Stimulated activated CD8-positive, alpha-beta memory T cell treated with anti-CD3 and anti-CD28 coated beads, Interleukin-4, amount 100 ng/mL, for 1 hour (primary cell): ENCODE data around the gene ZFP36L2.
A peak's percentile ranks its signal among the peaks of the same experiment; 100 is the strongest.

ENCODE experiments used
- DNase-seq, 2 donors: peaks; one replicate each; pipeline ENCODE4 v3.0.0-alpha.2; 2020; ENCODE audit warnings: low read depth in 2 of 2, low spot score in 1 of 2

ZFP36L2 gene

DNA sequence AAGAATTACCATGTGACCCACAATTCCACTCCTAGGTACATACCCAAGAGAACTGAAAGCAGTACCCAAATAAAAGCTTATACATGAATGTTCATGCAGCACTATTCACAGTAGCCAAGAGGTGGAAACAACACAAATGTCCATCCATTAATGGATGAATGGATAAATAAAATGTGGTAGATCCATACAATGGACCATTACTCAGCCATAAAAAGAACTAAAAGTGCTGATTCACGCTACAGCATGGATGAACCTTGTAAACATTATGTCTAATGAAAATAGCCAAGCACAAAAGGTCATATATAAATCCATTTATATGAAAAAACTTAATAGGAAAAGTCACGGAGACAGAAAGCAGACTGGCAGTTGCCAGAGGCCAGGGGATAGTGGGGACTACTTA is 23.6 kb upstream of the ZFP36L2 start:
- no peak for DNase-seq

DNA sequence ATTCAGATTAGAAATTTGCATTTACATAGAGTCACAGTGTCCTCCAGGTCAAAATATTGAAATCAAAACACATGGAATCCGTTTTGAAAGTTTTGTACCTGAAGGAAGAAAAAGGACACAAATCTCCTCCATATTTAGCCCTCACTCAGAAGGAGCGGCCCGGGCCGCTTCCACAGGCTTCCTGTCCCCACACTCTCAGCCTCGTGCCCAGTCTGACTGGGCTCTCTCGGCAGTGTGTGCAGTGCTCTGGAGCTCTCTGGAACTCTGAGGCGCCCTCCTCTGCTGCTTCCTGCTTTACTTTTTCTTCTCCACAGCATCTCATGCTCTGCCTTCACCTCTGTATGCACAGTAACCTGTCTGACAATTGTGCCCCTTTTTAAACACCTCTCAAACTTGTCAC is 22.2 kb upstream of the ZFP36L2 start:
- DNase-seq = no peak

DNA sequence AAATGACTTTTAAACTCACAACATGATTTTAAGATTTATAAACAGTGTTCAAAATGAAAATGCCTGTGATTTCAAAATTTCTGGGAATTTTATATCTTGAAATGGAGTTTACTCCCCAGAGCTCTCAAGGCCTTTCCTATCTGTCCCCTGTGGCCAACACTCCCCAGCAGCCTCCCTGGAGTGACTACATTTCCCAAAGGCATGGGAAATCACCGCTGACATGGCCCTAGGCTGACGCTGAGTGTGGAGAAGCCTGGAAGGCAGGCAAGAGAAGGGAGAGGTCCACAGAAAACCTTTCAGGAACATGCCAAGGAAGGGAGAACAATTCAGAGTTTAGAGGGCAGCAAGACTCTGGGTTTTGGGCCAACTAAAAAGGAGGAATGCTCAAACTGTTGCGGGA is 20.2 kb upstream of the ZFP36L2 start:
- no peak for DNase-seq

DNA sequence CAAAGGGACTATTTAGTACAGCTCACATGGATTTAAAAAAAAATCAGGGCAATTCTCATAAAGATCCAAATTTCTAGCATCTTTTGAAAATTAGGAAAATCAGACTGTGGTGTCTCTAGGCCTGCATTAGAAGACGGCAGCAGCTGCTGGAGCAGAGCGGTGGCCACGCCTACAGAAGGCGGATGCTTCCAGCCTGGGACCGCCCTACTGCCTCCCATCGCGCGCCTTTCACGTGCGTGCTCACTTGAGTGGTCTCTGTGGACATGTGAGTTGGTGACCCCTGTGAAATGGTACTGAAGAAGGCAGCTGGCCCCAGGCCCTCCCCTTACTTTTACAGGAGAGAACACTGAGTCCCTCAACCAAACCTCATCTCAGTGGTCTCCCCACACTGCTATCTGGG is 15.2 kb upstream of the ZFP36L2 start:
- DNase-seq = no peak

DNA sequence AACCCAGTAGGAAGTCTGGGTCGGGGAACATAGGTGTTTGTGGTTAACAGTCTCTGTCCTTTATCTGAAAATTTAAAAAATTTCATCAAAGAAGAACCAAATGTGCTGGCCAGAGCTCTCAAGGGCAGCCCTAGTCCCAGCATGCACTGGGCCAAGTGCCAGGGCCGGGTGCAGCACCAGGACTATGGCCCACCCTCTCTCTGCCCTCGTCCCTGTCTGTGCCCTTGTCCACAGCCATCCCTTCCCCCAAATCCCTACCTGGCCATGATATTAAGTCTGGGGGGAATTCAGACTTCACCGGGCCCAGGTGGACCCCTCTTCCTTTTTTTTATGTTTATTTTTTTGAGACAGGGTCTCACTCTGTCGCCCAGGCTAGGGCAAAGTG is 14.4 kb upstream of the ZFP36L2 start:
- DNase-seq = no peak

DNA sequence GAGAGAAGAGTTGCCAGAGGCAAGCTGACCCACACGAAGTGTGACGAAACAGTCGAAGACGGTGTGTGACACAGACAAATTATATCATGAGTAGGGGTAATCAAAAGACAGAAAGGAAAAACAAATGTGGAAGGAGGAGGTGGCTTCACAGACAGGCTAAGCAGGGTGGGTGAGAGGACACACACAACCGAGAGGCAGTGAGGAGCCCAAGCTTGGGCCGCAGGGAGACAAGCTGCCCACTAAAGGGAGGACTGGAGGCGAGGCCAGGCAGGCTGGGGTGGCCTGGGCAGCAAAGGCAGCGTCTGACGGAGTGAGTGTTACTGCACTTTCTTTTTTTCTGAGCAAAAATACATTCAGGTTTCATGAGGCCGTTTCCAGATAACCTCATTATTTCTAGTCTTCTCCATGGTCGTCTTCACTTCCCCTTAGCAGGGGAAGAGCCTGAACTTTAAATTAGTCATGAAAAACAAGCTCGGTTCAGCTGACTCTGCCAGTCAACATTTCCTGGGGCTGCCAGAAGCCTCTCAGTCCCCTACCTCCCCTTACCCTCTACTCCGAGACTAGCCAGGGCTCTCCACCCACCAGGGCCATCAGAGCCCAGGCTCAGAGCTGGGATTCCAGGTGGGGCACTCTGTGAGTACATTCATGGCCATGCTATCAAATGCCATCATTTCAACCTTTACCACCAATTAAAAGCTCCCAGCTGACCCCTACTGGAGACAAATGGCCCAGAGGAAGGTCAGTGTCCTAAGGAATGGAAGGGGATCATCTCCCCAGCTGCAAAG is 13.8 kb upstream of the ZFP36L2 start:
- DNase-seq = no peak

DNA sequence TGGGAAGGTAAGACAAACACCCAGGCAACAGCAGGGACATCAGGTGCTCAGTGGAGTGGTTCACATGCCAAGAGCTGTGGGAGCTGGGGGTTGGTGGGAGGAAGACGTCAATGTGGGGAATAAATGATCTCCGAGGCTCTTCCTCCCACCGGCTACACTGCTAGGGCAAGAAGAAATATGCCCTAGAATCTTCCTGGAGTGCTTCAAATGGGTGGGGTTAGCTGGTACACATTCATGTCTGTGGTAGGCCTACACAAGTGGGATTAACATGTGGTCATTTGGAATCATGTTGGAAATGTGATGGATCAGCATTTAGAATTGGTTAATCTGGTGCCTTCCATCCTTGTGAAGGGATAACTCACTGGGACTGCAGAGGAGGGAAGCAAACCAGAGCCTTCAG is 12.4 kb upstream of the ZFP36L2 start:
- DNase-seq = no peak

DNA sequence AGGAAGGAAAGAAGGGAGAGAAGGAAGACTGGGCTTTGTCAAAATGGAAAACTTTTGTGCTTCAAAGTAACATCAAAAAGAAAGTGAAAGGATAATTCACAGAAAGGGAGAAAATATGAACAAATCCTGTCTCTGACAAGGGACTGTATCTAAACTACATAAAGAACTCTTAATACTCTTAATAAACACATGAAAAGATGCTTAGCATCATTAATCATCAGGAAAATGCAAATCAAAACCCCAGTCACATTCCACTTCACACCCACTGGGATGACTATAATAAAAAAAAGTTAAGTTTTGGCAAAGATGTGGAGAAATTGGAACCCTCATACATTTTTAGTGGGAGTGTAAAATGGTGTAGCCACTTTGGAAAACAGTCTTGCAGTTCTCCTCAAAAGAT is 11.8 kb upstream of the ZFP36L2 start:
- DNase-seq = no peak

DNA sequence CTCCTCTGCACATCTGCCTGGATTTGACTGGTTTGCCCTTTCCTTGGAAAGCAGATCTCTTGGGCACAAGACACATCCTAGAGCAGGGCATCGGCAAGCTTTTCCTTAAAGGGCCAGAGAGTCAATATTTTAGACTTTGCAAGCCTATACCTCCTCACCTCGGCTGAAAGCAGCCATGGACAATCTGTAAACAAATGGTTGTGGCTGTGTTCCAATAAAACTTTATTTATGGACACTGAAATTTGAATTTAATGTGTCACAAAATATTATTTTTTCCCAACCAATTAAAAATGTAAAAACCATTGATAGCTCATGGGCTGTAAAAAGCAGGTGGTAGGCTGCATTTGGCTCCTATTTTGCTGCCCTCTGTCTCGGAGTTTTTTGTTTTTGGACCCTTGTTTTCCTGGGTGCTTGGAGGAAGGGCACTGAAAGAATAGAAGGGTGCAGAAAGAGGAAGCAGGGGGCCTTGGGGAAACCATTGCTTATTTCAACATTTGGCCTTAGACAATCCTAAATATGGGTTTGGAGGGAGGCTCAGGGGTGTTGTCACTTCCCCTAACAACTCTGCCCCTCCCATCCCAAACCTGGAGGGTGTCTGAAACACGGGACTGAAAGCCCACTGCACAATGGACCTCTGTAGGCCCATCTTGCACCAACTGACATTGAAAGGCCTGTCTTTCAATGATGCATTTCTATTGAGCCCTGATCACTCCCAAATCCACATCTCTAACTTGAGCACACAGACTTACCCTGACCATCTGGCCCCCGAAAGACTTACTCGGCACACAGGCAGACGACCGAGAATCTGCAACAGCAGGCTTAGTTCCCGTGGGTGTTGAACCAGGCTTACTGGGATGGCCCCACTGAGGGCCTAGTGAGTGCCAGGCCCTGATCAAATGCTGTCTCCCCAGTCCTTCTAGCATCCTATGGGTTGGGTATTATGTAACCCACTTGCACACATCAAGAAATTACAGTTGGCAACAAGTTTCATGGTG is 7.1 kb upstream of the ZFP36L2 start:
- no peak for DNase-seq

DNA sequence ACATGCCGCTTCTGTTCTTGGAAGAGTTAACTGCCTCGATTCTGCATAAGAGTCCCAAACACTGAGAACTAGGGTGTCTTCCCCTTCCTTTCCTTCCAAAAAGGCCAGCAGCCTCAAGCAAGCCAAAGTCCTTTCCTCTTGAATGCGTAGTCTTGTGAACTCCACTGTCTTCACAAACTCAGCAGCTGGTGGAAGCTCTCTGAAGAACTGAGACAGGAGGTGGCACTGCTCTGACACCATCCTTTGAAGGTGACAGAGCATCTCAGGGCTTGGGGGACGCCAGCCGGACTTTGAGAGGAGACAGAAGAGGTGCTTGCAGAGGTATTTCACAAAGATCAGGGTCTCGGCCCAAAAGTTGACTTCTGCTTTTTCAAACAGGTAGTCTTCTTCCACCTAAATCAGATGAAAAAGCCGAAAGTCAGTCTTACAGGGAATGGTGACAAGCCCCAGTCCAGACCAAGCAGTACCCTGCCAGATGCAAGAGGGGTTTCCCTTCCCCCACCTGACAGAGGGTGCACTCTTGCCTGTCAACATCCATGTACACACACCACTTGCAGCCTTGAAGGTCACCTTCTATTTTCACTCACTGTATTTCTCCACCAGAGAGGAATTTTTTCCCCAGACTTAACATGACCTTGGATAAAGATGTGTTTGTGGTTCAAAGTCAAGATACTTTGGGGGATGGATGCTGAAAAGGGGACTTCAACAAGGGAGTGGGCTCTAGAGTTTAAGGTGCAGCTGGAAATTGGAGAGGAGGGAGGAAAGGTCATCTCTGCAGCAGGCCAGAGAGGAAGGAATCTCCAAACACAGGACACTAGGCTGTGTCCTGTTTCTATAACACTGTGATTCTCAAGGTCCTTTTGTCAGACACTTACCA is 4.8 kb upstream of the ZFP36L2 start:
- DNase-seq = no peak

DNA sequence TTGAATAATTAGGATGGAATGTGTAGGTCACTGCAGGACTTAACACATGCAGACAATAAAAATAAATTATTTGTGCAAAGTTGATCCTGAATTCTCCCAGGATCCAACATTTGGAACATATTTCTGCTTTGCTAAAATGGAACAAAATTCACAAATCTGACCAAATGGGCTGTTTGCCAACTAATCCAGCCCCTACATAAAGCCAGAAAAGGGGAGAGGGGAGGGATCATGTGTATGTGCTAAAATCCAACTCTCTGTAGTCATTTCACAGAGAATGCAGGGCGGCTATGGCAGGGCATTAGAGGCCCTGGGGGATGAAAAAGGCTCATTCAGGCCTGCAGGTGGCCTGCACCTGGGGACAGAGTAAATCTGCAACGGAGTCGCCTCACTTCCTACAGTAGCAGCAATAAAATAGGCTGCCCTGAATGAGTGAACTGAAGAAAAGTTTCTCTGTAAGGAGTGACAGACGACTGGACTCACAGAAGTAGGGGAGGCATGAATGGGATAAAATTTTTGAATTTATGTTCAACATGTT is 4.0 kb upstream of the ZFP36L2 start:
- no peak for DNase-seq

DNA sequence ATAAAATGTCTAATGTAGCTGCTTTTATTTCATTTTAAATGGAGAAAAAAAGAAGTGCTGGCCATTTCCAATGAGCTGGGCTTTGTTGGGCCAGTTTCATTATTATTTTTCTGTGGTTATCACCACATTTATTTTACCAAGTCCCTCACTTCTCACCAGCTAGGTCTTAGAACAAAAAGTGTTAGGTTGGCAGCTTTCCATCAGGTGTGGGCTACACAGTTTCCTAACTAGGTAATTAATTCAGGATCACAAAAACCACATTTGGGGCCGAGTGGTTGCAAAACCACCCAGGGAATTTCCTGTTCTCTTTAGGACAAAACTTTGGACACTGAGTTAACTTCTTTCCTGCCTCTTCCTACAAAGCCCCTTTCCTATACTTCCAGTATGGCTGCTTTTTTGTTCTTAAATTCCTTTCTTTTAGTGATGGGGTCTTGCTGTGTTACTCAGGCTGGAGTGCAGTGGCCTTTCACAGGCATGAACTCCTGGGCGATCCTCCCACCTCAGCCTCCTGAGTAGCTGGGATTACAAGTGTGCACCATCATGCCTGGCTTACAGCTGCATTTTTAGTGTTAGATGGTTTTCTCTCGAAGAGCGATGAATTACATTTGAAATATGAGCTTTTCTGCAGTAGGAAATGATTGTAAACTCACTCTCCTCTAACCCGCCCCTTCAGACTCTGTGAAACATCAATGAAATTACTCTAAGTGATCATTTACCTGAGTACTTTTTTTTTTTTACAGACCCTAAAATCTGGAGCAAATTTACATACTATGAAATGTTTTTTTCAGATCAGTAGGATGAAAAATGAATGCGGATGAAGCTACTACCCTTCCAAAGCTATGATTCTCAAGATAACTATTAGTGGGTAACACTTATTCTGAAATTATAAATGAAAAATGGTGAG is 2.6 kb upstream of the ZFP36L2 start:
- no peak for DNase-seq

DNA sequence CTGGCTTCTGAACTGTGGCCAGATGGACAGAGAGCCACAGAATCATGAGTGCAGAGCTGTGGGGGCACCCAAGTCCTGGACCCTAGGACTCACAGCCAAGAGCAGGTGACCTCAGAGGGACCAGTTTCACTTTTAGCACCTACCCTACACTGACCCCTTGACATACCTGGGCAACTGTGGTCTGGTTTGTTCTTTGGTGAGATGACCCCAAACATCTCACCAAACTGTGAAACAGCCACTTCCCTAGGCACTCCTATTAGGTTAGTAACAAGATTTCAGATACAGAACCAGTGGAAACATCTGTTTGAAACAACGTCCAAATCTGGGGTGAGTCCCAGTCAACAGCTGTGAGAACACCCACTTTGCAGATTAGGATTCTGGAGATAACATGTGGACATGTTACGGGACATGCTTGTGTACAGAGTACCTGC is 1.9 kb upstream of the ZFP36L2 start:
- no peak for DNase-seq

DNA sequence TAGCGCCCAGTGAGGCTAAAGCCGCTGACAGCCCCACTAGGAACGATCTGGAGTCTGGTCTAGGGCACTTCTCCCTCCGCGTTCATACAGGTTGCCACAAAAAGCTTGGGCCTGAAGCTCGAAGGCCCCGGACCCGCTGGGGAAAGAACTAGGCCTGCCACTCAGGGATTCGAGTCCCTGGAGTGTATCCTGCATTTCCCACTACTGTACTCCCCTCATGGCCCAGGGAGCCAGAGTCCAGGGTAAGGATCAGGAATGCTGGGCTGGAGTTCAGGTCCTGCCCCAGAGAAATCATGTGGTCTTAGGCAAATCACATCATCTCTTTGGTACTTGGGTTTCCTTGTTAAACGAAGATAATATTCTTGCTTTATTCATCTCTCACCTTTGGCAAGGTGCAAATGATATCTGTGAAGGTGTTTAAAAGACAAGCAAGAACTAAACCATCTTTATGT is 1.4 kb upstream of the ZFP36L2 start:
- DNase-seq = no peak

DNA sequence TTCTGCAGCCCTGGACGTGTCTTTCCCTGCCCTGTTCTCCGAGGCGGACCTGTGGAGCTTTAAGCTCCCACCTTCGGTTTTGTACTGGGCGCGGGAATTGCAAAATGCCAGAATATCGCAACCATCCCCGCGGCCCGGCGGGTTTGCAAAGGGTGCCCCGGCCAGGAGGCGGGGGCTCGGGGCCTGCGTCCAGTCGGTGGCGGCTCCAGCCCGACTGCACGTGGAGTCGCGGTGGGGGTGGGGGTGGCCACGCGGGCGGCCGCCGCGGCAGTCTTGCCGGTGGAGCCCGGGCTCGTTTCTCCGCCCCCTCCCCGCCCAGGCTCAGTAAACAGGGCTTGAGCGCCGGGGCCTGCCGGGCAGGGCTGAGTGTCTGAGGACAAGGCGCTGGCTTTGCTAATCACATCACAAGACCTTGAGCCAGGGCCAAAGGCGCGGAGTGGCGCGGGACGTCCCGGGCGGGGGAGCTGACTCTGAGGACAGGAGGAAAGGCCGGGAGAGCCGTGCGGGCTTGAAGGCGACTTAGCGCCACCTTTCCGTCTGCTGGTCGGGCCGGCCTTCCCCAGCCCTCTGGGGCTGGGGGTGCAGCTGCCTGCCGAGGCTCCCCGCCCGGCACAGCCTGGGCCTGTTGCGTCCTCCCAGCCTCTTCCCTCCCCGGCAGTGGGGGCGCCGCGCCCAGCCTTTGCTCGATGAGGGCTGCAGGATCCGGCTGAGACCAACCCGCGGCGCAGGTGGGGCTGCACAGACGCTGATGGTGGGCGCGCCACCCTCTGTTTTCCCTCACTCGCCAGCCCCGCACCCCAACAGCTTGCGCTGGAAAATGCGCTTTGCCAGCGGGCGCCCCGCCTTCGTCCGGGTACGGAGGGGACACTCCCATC is 786 bp upstream of the ZFP36L2 start:
- peak in 1 of 2 donors; percentile 34 for DNase-seq

DNA sequence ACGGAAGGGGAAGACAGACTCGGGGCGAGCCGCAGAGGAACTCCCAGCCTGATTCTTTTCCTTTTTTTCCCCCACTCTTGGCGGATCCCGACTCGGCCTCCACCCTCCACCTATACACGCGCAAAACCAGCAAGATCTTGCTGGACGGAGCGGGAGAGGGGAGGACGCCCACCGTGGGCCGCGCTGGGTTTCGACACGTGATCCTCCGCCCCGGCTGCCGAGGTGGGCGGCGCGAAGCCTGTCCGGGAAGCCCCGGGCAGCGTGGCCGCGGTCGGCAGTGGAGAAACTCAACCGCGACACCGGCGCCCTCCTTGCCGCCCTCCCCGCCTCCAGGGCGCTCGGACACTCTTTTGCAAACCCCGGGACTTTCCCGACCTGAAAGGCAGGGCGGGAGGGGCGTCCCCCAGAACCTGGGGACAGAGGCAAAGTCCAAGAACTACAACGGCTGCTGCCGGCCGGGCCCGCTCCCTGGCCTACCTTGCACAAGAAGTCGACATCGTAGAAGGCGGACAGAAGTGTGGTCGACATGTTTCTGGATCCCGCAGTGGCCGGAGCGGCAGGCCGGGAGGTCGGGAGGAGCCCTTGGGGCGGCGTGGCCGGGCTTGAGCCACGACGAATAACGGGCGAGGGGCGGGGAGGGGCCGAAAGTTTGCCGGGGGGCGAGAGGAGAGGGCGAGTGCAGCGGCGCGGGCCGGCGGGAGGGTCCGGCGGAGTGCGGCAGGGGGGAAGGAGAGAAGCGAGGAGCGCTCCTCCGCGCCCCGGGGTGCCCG is 433 bp downstream of the ZFP36L2 start:
- DNase-seq = peak; percentile 45 to 51

DNA sequence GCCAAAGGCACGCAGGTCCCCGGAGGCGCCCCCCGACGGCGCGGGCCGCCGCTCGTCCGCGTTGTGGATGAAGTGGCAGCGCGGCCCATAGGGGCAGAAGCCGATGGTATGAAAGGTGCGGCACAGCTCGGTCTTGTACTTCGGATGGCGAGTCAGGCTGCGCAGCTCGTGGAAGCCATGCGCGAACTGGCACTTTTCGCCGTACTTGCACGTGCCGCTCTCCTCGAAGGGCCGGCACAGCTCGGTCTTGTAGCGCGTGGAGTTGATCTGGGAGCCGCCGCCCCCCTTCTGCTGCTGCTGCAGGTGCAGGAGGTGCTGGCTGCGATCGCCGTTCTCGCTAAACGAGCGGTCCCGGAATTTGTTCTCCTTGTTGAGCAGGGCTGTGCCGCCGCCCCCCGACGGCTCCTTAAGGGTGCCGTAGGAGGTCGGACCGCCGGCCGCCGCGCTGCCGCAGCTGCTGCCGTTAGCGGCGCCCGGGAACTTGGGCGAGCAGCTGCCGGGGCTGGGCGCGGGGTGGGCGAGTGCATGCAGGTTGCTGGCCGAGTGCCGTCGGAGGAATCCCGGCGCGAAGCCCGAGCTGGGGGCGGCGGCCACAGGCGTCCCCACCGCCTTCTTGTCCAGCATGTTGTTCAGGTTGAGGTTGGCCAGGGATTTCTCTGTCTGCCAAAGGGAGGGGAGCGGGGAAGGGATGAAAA is 1.2 kb downstream of the ZFP36L2 start:
- DNase-seq = peak; percentile 50 to 52
